LNCAP (cell line): ENCODE results near the gene IFI27.

ENCODE experiments used
- CTCF ChIP-seq: fragments of 450-650 bp; IDR thresholded peaks from 2 replicates; pipeline ENCODE4 v1.5.1; 2017; ENCODE audit warnings: mild to moderate bottlenecking

The IFI27 gene

GRCh38 chr14:94114589-94115057 is 4.1 kb downstream of the IFI27 start:
- no peak for TF ChIP-seq CTCF

GRCh38 chr14:94115058-94115591 is 4.6 kb downstream of the IFI27 start:
- no peak for TF ChIP-seq CTCF

GRCh38 chr14:94115631-94116030 is 5.1 kb downstream of the IFI27 start:
- TF ChIP-seq CTCF, result no peak

GRCh38 chr14:94116701-94117100 is 6.2 kb downstream of the IFI27 start:
- TF ChIP-seq CTCF, result no peak

GRCh38 chr14:94117856-94118255 is 7.3 kb downstream of the IFI27 start:
- TF ChIP-seq CTCF, result no peak

- no peak for TF ChIP-seq CTCF
Observed at GRCh38 chr14:94119071-94119470, 8.5 kb downstream of the IFI27 start.

GRCh38 chr14:94120667-94121340 is 10.3 kb downstream of the IFI27 start:
- no peak for TF ChIP-seq CTCF
